ENCODE measurements around the gene KLF5. TPM values are rescaled to one million over a fixed set of nuclear protein-coding genes. Genes with fewer than 3 reads are reported as not detected.

Gene KLF5
- total RNA-seq, 1 donor from 2014 or later = 21.4 TPM

- no peak for TF ChIP-seq EZH2 (IDR thresholded peaks at IDR 0.05; ENCODE audit: insufficient read depth, low read length)
- TF ChIP-seq CTCF (IDR thresholded peaks at IDR 0.05; ENCODE audit: insufficient read depth, low read depth, low read length) = no peak
- H3K9me3 ChIP-seq (ENCODE audit: insufficient read depth, low read depth, low read length) = peaks cover 8% of the 10 kb centered on the region
- peak overlapping the region; percentile 39 for H3K27ac ChIP-seq (ENCODE audit: low read depth, low read length)
- no peaks in the 10 kb centered on the region for H3K79me2 ChIP-seq (ENCODE audit: insufficient read depth, low read length)
- H3K4me2 ChIP-seq (ENCODE audit: low read length) = peak overlapping the region; percentile 33
- H3K4me1 ChIP-seq (ENCODE audit: insufficient read depth, low read length) = peaks cover 9% of the 10 kb centered on the region
- H3K4me1 Mint-ChIP-seq (ENCODE audit: low read depth, unreplicated experiment) = peaks cover 4% of the 10 kb centered on the region
- no peaks in the 10 kb centered on the region for H3K27me3 Mint-ChIP-seq (ENCODE audit: low read depth, unreplicated experiment)
- FAIRE-seq = no peak
- no peak overlapping the region for H2AFZ ChIP-seq (ENCODE audit: low read depth, low read length)
- H3K27me3 ChIP-seq (ENCODE audit: insufficient read depth, low read length) = no peaks in the 10 kb centered on the region
- H3K36me3 Mint-ChIP-seq (ENCODE audit: low read depth, unreplicated experiment) = no peaks in the 10 kb centered on the region
- H3K27ac Mint-ChIP-seq (ENCODE audit: unreplicated experiment) = peak overlapping the region; percentile 85
- no peaks in the 10 kb centered on the region for H3K36me3 ChIP-seq (ENCODE audit: insufficient read depth, low read length)
- no peak overlapping the region for H3K4me3 ChIP-seq (ENCODE audit: insufficient read depth, low read depth, low read length)
- H4K20me1 ChIP-seq (ENCODE audit: insufficient read depth, low read length) = no peaks in the 10 kb centered on the region
- no peak for DNase-seq (ENCODE audit: low read depth)
- no peak overlapping the region for H3K9ac ChIP-seq (ENCODE audit: low read length)
- H3K9me3 Mint-ChIP-seq (ENCODE audit: unreplicated experiment) = no peaks in the 10 kb centered on the region
- H3K4me3 Mint-ChIP-seq (ENCODE audit: unreplicated experiment) = peak overlapping the region; percentile 41
Measured at GRCh38 chr13:73090823-73091187, 32.0 kb downstream of the KLF5 start.

GRCh38 chr13:73092829-73093228 is 34.0 kb downstream of the KLF5 start:
- Histone ChIP-seq H3K9me3 (ENCODE audit: insufficient read depth, low read depth, low read length) (peaks cover 8% of the 10 kb centered on the region), H3K79me2 (ENCODE audit: insufficient read depth, low read length) (no peaks in the 10 kb centered on the region), H3K27ac (ENCODE audit: low read depth, low read length) (no peak overlapping the region), H2AFZ (ENCODE audit: low read depth, low read length) (no peak overlapping the region), H3K4me3 (ENCODE audit: insufficient read depth, low read depth, low read length) (no peak overlapping the region), H3K9ac (ENCODE audit: low read length) (no peak overlapping the region), H3K27me3 (ENCODE audit: insufficient read depth, low read length) (no peaks in the 10 kb centered on the region), H4K20me1 (ENCODE audit: insufficient read depth, low read length) (no peaks in the 10 kb centered on the region), H3K4me1 (ENCODE audit: insufficient read depth, low read length) (peaks cover 20% of the 10 kb centered on the region), H3K36me3 (ENCODE audit: insufficient read depth, low read length) (no peaks in the 10 kb centered on the region), H3K4me2 (ENCODE audit: low read length) (no peak overlapping the region)
- TF ChIP-seq CTCF (IDR thresholded peaks at IDR 0.05; ENCODE audit: insufficient read depth, low read depth, low read length) (no peak), EZH2 (IDR thresholded peaks at IDR 0.05; ENCODE audit: insufficient read depth, low read length) (no peak)
- no peaks in the 10 kb centered on the region for H3K36me3 Mint-ChIP-seq (ENCODE audit: low read depth, unreplicated experiment)
- no peaks in the 10 kb centered on the region for H3K9me3 Mint-ChIP-seq (ENCODE audit: unreplicated experiment)
- H3K4me1 Mint-ChIP-seq (ENCODE audit: low read depth, unreplicated experiment) = peaks cover 14% of the 10 kb centered on the region
- FAIRE-seq (no peak), DNase-seq (ENCODE audit: low read depth) (no peak)
- no peak overlapping the region for H3K27ac Mint-ChIP-seq (ENCODE audit: unreplicated experiment)
- H3K27me3 Mint-ChIP-seq (ENCODE audit: low read depth, unreplicated experiment) = no peaks in the 10 kb centered on the region
- H3K4me3 Mint-ChIP-seq (ENCODE audit: unreplicated experiment) = no peak overlapping the region

GRCh38 chr13:73096173-73096572 is 37.4 kb downstream of the KLF5 start:
- H3K4me2 ChIP-seq (ENCODE audit: low read length) = no peak overlapping the region
- H3K27ac ChIP-seq (ENCODE audit: low read depth, low read length) = no peak overlapping the region
- H4K20me1 ChIP-seq (ENCODE audit: insufficient read depth, low read length) = no peaks in the 10 kb centered on the region
- H3K9ac ChIP-seq (ENCODE audit: low read length) = no peak overlapping the region
- no peak for TF ChIP-seq EZH2 (IDR thresholded peaks at IDR 0.05; ENCODE audit: insufficient read depth, low read length)
- no peak for TF ChIP-seq CTCF (IDR thresholded peaks at IDR 0.05; ENCODE audit: insufficient read depth, low read depth, low read length)
- H3K27ac Mint-ChIP-seq (ENCODE audit: unreplicated experiment) = no peak overlapping the region
- H3K4me1 Mint-ChIP-seq (ENCODE audit: low read depth, unreplicated experiment) = peaks cover 11% of the 10 kb centered on the region
- peak; percentile 55 for DNase-seq (ENCODE audit: low read depth)
- H3K27me3 ChIP-seq (ENCODE audit: insufficient read depth, low read length) = no peaks in the 10 kb centered on the region
- H3K4me3 Mint-ChIP-seq (ENCODE audit: unreplicated experiment) = no peak overlapping the region
- no peak overlapping the region for H3K4me3 ChIP-seq (ENCODE audit: insufficient read depth, low read depth, low read length)
- no peaks in the 10 kb centered on the region for H3K36me3 Mint-ChIP-seq (ENCODE audit: low read depth, unreplicated experiment)
- FAIRE-seq = no peak
- no peaks in the 10 kb centered on the region for H3K9me3 Mint-ChIP-seq (ENCODE audit: unreplicated experiment)
- H3K36me3 ChIP-seq (ENCODE audit: insufficient read depth, low read length) = no peaks in the 10 kb centered on the region
- peaks cover 11% of the 10 kb centered on the region for H3K4me1 ChIP-seq (ENCODE audit: insufficient read depth, low read length)
- H3K27me3 Mint-ChIP-seq (ENCODE audit: low read depth, unreplicated experiment) = no peaks in the 10 kb centered on the region
- no peak overlapping the region for H2AFZ ChIP-seq (ENCODE audit: low read depth, low read length)
- no peaks in the 10 kb centered on the region for H3K79me2 ChIP-seq (ENCODE audit: insufficient read depth, low read length)
- no peaks in the 10 kb centered on the region for H3K9me3 ChIP-seq (ENCODE audit: insufficient read depth, low read depth, low read length)

Data from astrocyte (in vitro differentiated cells and primary cell).